ENCODE measurements around the gene HIC1.
"Not testable (repeated sequence)": the region's sequence is repeated elsewhere in the genome, so short reads cannot be mapped to it uniquely, and the experiment has no call there.

The HIC1 gene, protein sequence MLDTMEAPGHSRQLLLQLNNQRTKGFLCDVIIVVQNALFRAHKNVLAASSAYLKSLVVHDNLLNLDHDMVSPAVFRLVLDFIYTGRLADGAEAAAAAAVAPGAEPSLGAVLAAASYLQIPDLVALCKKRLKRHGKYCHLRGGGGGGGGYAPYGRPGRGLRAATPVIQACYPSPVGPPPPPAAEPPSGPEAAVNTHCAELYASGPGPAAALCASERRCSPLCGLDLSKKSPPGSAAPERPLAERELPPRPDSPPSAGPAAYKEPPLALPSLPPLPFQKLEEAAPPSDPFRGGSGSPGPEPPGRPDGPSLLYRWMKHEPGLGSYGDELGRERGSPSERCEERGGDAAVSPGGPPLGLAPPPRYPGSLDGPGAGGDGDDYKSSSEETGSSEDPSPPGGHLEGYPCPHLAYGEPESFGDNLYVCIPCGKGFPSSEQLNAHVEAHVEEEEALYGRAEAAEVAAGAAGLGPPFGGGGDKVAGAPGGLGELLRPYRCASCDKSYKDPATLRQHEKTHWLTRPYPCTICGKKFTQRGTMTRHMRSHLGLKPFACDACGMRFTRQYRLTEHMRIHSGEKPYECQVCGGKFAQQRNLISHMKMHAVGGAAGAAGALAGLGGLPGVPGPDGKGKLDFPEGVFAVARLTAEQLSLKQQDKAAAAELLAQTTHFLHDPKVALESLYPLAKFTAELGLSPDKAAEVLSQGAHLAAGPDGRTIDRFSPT

DNA sequence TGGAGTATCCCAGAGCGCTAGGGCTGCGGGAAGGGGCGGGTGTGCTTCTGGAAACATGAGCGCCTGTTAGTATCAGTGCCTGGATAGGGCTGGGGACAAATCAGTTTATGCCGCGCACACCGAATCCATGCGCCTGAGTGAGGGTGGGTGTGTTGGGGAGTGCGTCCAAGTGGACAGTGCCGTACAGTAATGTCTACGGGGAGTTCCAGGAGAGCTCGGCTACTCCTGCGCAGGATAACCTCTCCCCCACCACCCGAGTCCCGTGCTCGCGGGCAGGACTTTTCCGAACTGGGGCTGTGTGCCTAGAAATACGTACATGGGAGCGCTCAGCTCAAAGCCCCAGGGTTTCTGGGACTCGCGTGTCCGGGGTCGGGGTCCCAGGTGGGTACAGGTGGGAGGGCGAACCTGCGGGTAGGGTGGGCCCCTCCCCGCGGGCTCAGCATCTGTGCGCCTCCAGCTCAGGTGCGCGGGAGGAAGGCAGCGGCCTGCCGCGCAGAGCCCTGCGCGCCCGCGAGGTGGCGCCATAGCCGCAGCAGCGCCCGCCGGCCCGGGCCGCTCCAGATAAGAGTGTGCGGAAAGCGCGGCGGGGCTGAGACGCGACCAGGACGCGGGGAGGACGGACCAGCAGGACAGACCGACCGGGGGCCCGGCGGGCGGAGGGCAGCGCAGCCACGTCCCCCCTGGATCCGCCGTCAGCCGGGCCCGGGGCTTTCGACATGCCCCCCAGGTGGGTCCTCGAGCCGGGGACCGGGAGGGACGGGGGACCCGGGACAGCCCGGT is at the start of gene HIC1:
HIC1 (plus strand) TSS at position 592 of the 780 bp plus-strand sequence. CDS start 1,588 bp downstream, outside the sequence.
- peak; percentile 88 for DNase-seq

DNA sequence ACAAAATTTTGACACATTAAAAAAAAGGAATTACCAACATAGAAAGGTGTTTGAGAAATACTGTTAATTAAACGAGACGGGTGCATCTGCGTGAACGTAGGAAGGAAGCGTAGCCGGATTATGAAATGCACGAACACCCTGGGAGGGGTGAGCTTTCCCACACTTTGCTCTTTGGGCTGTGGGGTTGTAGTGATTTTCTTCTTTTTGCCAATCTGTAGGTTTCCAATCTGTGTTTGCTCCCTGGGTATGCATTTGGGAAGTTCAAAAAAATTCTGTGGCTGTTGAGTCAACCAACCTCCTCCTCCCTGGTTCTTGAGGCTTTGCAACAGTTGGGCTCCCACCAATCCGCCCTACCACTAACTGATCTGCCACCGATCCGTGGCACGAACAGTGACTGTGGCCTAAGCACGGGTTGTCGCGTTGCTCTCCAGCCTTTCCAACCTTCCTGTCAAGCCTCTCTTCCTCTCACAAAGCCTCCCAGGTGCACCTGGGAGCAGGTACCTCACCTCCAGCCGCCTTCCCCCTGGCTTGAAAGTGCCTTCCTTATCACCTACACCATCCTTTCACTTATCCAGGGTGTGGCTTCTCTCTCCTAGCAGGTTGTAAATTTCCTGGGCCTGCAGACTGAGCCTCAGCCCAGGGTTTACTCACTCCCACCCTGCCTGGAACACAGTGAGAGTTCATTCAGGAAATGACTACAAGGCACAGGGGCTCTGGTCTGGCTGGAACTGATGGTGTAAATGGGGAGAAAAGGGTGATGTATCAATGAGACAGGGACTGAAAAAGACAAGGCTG is 46.4 kb upstream of the HIC1 start:
- no peak for DNase-seq

DNA sequence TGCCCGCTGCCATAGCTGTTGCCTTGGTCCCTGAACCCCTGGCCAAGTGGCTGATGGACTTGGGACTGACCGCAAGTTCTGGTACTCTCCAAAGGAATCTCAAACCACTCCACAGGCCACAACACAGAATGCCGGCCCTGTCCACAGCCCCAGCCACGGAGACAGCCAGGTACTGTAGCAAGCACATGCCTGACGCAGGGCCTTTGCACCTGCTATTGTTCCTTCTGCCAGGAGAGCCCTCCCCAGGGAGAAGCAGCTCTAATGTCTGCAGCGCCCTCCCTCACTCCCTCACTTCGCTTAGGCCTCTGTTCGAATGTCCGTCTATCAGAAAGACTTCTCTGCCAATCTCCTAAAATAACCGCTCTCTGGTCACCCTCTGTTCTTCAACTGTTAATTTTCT is 45.2 kb upstream of the HIC1 start:
- no peak for DNase-seq

DNA sequence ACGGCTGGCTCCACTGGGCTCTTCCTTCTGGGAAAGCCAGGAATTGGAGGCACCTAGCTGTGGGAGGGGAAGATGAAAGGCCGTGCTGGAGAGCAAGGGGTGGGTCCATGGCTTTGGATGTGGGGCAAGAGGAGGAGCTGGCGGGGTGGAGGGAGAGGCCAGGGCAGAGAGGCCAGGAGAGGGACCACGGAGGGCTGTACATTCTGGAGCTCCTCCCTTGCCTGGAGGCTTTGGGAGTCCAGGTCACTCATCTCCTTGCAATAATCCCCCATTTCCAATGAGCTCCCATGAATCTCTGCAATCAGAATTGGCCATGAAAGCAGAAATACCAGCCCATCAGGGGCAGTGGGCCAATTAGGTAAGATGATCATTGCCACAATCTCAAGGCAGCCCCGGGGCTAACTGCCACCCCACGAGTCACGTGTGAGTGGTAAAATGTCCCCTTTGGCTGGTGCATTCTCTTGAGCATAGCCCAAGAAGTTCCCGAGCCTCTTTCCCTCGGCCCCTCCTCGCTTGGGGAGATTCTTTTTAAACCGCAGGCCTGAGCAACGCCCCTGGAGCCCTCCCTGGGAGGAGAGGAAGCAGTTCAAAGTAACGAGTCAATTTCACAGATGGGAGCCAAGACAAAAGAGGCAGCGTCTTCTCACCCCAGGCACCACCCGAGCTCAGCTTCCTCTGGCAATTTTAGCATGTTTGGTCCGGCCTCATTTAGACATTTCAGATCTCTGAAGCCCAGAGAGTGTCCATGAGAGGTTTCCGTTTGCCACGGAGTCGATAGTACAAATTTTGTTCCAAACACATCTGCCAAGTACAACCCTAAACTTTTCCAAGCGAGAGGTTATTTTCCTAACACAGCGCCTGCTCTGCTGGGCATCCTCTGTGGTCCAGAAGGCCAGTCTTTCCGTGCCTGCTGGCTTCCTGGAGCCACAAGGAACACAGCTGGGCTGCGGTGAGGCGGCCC is 43.2 kb upstream of the HIC1 start:
- DNase-seq, result no peak

DNA sequence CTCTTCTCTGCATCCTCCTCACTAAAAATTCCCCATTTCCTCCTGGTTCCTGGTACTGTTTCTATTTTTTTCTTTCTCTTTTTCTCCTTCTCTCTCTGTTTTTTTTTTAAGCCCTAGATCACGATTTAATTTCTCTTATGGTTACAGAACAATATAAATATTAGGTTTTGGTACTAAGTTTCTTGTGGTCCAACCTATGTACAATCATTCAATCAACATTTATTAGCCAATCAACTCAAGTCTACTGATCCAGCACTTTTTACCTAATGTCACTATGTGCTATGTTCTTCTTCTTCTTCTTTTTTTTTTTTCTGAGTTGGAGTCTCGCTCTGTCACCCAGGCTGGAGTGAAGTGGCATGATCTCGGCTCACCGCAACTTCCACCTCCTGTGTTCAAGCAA is 42.4 kb upstream of the HIC1 start:
- no peak for DNase-seq

DNA sequence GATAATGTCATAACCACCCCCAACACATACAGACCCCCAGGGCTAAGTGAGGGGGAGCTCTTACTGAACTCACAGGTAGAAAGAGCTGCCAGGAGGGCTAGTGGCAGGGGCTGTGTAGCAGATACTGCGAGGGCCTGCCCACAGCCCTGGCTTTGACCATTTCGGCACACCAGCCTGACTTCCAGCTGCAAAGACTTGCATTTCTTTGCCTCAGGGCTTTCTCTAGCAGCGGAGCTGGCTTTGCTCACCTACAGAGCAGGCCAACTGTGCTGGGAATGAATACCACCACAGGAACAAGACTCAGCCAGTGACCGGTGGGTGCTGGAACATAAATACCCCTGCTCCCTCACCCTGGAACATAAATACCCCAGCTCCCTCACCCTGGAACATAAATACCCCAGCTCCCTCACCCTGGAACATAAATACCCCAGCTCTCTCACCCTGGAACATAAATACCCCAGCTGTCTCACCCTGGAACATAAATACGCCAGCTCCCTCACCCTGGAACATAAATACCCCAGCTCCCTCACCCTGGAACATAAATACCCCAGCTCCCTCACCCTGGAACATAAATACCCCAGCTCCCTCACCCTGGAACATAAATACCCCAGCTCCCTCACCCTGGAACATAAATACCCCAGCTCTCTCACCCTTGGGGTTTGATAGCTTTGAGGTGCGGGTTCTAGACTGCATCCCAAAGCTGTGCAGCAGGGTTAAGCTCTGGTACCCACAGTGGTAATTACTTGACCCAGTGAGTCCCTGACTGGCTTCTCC is 41.5 kb upstream of the HIC1 start:
- DNase-seq, result not testable (repeated sequence)

DNA sequence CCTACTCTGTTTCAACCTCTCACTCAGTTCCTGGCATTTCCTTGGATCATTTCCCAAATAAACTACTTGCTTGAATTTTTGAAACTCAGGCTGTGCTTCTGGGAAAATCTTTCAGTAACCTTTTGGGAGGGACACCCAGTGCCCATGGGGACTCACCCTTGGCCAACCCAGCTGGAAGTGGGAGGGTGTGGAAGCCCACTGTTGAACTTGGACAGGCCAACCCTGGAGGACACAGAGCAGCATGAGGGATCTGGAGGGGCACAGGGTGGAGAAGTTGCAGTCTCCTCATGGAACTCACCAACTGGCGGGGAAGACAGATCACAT is 40.9 kb upstream of the HIC1 start:
- DNase-seq, result no peak

DNA sequence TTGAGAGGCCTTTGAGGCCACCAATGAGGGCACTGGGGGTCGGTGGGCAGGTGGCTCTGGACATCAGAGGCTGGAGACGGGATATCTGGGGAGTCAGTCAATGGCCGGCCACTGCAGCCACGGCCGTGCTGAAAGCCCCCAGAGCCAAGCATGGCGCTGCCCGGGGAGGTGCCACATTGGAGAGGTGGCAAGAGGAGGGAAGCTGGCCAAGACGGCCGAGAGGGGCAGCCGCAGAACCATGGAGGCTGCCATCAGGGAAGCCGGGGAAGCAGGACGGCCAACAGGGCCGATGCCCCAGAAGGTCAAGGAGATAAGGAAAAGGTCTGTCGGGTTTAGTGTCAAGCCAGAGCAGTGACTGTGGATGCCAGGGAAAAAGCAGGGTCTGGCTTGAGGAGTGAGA is 39.6 kb upstream of the HIC1 start:
- DNase-seq, result no peak

DNA sequence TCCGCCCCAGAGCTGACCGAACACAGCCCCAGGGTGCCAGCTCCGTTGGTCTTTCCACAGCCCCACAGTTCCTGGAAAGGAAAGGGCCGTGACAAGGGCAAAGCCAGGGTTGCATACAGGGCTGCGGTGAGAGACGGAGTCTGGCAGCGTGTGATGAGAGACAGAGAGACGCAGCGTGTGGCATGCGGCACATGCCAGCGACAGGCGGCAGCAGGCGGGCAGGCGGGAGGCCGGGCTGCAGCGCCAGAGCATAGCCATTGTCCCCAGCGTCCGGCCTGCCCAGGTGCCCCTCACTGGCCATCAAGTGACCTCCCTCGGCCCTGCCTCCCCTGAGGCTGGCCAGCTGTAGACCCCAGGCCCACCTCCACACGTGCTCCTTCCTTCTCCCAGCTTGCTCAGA is 38.4 kb upstream of the HIC1 start:
- no peak for DNase-seq

DNA sequence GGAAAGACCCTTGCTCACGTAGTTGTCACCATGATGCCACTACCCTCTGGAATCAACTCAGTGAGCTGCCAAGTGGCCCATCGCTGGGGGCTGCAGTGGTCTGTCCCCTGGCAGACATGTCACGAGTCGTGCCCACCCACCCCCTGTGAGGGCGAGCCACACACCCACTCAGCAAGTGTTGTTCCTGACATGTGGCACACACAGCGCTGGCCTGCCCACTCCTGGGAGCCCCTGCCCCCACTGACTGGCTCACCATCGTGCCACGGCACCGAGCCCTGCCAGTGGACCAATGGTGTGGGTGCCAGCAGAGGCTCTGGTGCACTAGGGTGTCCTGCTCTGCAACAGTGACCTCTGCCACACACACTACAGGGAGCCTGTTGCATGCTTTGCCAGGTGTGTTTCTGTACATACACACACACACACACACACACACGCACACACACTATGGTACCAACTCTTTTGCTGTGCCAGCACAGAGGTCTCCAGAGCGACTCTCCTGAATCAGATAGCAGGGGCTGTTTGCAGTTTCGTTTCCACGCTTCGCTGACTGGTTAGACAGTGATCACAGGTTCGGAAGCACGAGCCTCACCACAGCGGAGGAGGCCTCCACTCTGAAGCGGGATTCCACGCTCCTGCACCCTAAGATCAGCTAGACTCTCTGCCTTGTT is 37.5 kb upstream of the HIC1 start:
- no peak for DNase-seq

DNA sequence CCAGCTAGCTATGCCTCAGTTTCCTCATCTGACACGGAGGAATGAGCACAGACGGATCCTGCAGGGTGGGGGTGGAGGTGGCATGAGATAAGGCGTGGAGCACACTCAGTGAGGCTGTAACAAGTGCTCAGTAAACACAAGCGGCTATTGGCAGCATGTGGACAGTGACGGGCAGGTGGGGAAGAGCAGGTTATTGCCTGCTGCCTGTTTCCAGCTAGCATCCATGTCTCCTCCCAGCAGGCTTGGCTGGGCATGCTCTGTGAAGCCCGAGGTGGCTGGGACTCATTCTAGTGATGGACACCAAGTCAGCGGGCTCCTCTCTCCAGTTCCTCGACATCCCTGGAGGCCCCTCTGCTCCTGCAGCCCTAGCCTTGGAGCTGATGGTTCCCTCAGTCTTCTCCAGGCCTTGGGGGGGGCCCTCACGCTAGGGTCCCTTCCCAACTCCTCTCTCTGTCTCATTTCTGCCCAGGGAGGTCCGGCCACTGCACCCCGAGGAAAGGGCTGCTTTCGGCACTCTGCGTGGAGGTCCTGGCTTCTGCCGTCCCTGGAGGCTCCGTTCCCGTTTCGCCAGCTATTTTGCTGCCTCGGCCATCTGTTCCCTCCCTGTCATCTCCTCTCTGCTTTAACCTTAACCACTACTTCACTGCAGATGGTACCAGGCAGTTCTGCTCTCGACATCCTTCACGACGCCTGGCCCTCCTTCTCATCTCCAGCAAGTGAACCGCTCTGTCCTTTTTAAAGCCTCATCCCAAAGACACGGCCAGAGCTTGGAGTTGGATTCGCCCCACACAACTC is 36.0 kb upstream of the HIC1 start:
- DNase-seq, result no peak

DNA sequence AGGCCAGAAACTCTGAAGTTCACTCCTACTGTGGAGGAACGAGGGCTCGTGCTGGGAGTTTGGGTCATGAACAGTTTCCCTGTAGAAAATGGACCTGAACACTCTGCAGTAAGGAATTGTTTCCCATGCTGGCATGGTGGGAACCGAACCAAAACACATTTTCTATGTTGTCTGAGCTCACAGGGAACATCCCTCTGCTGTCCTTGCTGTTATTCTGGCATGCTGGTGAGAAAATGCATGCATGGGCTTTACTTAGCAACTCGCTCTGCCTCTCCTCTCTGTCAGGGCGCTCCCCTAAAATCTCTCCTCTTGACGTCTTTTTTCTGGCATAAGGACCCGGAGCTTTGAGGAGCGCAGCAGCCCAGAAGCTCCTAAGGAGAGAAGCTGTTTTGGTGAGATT is 35.2 kb upstream of the HIC1 start:
- DNase-seq, result no peak

DNA sequence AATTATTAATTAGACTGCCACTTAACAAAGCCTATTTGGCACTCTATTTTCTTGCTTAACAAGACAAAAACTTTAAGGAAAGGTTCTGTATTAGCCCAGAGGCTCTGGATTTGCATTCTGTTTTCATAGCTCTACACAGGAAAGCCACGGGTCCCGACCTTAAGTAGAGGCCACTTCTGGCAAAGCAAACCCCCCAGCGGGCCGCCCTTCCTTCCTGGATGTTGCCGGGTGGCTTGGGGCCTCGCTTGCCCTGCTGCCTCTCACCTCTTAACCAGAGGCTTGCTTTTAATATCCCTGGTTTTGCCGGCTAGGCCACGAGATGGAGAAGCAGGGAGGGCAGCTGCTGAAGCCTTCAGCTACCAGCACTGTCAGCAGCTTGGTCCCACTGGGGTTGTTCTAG is 34.2 kb upstream of the HIC1 start:
- no peak for DNase-seq

DNA sequence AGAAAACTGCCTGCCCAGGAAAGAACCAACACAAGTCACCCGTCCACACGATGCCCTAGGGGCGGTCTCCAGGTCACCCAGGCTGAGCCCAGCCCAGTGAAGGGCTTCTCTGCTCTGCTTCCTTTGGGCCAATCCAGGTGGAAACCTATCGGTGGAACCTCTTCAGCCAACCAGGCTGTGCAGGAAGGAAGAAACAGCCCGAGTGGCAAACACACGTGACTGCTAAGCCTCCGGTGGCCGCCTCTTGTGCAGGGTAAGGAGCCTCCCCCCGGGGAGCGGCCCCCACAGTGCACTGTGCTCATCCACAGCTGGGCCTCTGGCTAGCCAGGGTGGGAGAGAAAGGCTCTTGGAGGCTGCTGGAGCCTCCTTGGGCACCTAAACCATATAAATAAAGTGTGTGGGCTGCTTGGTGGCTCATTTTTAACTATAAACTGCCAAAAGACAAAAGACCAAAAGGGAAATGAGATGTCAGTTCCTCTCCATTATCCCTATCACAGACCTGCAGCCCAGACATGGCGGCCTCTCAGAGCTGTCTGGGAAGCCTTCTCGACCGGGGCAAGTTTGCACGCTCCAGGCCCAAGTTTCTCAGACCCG is 32.2 kb upstream of the HIC1 start:
- DNase-seq, result no peak

DNA sequence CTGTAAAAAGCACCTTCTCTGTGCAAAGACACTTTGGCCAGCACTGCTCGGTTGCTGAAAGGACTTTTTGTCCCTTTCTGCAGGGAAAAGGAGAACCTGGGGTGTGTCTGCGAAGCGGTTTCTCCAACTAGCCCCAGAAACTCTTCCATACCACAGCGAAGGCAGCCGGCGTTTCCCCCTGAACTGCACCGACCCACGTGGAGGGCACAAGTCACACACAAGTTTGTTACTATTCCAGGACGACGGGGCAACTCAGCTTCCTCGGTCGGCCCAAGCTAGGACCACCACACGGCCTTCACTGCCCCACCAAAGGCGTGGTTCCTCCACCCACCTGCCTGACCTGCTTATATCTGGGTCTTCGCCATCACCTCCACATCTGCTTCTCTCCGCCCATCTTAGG is 31.6 kb upstream of the HIC1 start:
- DNase-seq, result no peak

DNA sequence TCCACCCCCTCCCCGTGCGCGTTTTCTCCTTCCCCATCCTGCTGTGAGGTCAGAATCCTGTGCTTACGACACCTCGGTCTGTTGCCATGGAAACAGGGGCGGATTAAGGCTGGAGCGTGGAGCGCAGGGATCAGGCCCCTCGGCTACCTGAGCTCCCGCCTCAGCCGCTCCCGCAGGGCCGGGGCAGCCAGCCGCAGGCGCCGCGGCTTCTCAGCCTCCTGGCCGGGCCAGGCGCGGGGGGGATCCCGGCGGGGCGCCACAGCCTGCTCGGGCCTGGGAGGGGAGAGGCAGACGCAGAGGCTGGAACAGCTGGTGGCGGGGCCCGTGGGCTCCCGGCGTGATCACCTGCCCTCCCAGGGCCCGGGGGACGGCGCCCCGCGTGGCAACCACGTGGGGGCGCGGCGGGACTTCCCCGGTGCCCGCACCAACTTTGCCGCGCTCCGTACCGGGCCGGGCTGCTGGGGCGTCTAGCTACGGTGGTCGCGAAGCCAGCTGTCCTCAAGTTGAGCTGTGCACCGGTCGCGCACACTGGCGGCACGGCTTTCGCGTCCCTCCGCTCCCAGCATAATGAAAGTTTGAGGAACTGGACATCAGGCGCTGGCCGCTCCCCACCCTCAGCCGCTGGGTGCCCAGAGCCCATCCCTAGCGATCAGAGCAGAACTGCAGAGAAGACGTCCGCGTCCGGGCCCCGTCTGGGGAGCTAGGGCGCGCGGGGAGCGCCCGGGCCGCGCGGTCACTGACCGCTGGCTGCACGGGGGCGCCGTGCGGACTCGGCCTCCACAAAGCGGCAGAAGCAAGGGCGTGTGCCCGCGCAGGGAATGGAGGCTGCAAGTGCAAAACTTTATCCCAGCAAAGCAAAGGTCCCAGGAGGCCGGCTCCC is 31.0 kb upstream of the HIC1 start:
- peak; percentile 58 for DNase-seq

DNA sequence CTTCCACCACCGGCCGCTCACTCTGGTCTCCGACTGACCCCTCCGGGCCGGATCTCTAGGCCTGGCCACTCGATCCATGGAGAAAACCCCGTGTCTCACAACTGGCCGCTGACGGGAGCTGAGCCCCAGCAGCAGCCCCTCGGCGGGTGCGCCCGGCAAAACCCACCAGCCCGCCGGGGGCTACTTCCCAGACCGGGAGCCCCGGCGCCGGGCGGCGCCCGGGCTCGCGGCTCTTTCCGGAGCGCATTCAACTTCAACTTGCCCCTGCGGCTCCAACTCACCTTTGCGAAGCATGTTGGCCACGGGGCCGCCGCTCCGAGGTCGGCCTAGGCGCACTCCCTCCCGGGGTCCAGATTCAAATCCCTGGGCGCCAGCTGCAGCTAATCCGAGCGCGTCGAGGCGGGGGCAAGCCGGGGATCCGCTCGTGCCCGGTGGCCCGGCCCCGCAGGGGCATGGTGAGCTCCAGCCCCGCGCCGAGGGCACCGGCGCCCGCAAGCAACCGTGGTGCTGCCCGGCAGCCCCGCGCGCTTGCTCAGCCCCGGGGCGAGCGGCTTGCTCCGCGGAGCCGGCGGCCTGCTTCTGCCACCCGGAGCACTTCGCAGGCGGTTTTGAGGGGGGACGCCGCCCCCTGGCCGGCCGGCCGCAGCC is 30.2 kb upstream of the HIC1 start:
- peak; percentile 37 for DNase-seq
